Skin epidermis (tissue), 12 donors: ENCODE data around the gene TSPAN15.

Source experiments
- H3K27ac ChIP-seq, 21 experiments: fragments of 200-600 bp; sonication (generic) in 11 of 21; one replicate each; pipeline ENCODE4 v1.5.0; 2020; ENCODE audit warnings: mild to moderate bottlenecking in 3 of 21, inconsistent platforms in 2 of 21, moderate library complexity in 2 of 21
- H3K4me3 ChIP-seq, 7 experiments: fragments of 200-600 bp; sonication (generic) in 2 of 7; one replicate each; pipeline ENCODE4 v1.5.0; 2020; ENCODE audit warnings: inconsistent platforms in 2 of 7, mild to moderate bottlenecking in 2 of 7, moderate library complexity in 1 of 7

Gene TSPAN15

GRCh38 chr10:69451209-69451783, at the start of gene TSPAN15:
TSS of gene TSPAN15 (plus strand) at chr10:69451465. CDS start at chr10:69451595, 130 bp downstream.
- Histone ChIP-seq H3K27ac (peak within 1 kb of the TSS in 15 of 21 experiments; percentile 2 to 78 (median 50)), H3K4me3 (peak within 1 kb of the TSS; percentile 41 to 75 (median 55))

GRCh38 chr10:69402386-69402785, 48.9 kb upstream of the TSPAN15 start:
- Histone ChIP-seq H3K4me3 (no peak overlapping the region), H3K27ac (no peak overlapping the region)

- no peak overlapping the region for H3K4me3 ChIP-seq
- peak overlapping the region in 1 of 21 experiments; percentile 4 for H3K27ac ChIP-seq
Observed at GRCh38 chr10:69403066-69403465, 48.2 kb upstream of the TSPAN15 start.

GRCh38 chr10:69403519-69403918, 47.7 kb upstream of the TSPAN15 start:
- no peak overlapping the region for H3K27ac ChIP-seq
- H3K4me3 ChIP-seq = no peak overlapping the region

GRCh38 chr10:69404786-69405185, 46.5 kb upstream of the TSPAN15 start:
- Histone ChIP-seq H3K4me3 (no peak overlapping the region), H3K27ac (peak overlapping the region in 6 of 21 experiments; percentile 17 to 74 (median 46))

- H3K4me3 ChIP-seq = no peak overlapping the region
- peak overlapping the region in 6 of 21 experiments; percentile 29 to 74 (median 57) for H3K27ac ChIP-seq
Observed at GRCh38 chr10:69405221-69405620, 46.0 kb upstream of the TSPAN15 start.

GRCh38 chr10:69406302-69406811, 44.9 kb upstream of the TSPAN15 start:
- Histone ChIP-seq H3K27ac (peak overlapping the region in 10 of 21 experiments; percentile 12 to 74 (median 50)), H3K4me3 (no peak overlapping the region)

- peak overlapping the region in 10 of 21 experiments; percentile 6 to 74 (median 50) for H3K27ac ChIP-seq
- H3K4me3 ChIP-seq = no peak overlapping the region
Observed at GRCh38 chr10:69406816-69407580, 44.3 kb upstream of the TSPAN15 start.

GRCh38 chr10:69407621-69408301, 43.5 kb upstream of the TSPAN15 start:
- Histone ChIP-seq H3K4me3 (peak overlapping the region in 1 of 7 experiments; percentile 17), H3K27ac (peak overlapping the region in 14 of 21 experiments; percentile 3 to 88 (median 50))

GRCh38 chr10:69408318-69409175, 42.7 kb upstream of the TSPAN15 start:
- peak overlapping the region; percentile 38 to 89 (median 78) for H3K27ac ChIP-seq
- peak overlapping the region in 6 of 7 experiments; percentile 17 to 41 (median 24) for H3K4me3 ChIP-seq

- peak overlapping the region in 5 of 7 experiments; percentile 19 to 41 (median 27) for H3K4me3 ChIP-seq
- peak overlapping the region; percentile 38 to 89 (median 78) for H3K27ac ChIP-seq
Observed at GRCh38 chr10:69409176-69409495, 42.1 kb upstream of the TSPAN15 start.

- peak overlapping the region in 2 of 21 experiments; percentile 54 to 70 for H3K27ac ChIP-seq
Observed at GRCh38 chr10:69409968-69410367, 41.3 kb upstream of the TSPAN15 start.

GRCh38 chr10:69410487-69410886, 40.8 kb upstream of the TSPAN15 start:
- Histone ChIP-seq H3K27ac (peak overlapping the region in 3 of 21 experiments; percentile 16 to 70 (median 54)), H3K4me3 (no peak overlapping the region)

More at GRCh38 chr10:69409968-69410367, 41.3 kb upstream of the TSPAN15 start:
- H3K4me3 ChIP-seq = no peak overlapping the region

- no peak overlapping the region for H3K4me3 ChIP-seq
- H3K27ac ChIP-seq = peak overlapping the region in 3 of 21 experiments; percentile 16 to 70 (median 54)
Observed at GRCh38 chr10:69411476-69411875, 39.8 kb upstream of the TSPAN15 start.

GRCh38 chr10:69412232-69412790, 39.0 kb upstream of the TSPAN15 start:
- Histone ChIP-seq H3K27ac (no peak overlapping the region), H3K4me3 (no peak overlapping the region)

- H3K27ac ChIP-seq = no peak overlapping the region
- no peak overlapping the region for H3K4me3 ChIP-seq
Observed at GRCh38 chr10:69413221-69413865, 37.9 kb upstream of the TSPAN15 start.

- no peak overlapping the region for H3K4me3 ChIP-seq
- no peak overlapping the region for H3K27ac ChIP-seq
Observed at GRCh38 chr10:69414036-69415018, 36.9 kb upstream of the TSPAN15 start.
